BJ (cell line): Measurements from ENCODE around the gene NGFR. TPM values are rescaled to one million over a fixed set of nuclear protein-coding genes. Genes with fewer than 3 reads are reported as not detected.

Source experiments
- CTCF ChIA-PET: fragments of 350-600 bp; formaldehyde crosslinking; extraction: SDS; loops from one replicate; lab custom pipeline; 2021; ENCODE audit warnings: antibody characterized with exemption, inconsistent platforms; lab: Yijun Ruan, JAX
- POLR2A ChIA-PET: fragments of 300-600 bp; sonication (Branson Sonifier 250); formaldehyde crosslinking; extraction: SDS; loops from one replicate; lab custom pipeline; 2021; ENCODE audit warnings: antibody characterized with exemption; lab: Charles Lee
- DNase-seq: peaks from one replicate; pipeline ENCODE4 v3.0.0-alpha.2; 2011; ENCODE audit warnings: low read depth
- H3K27me3 ChIP-seq: 2 replicates; pipeline ENCODE4 v1.6.0; 2011; ENCODE audit warnings: low read length; ENCODE audit not compliant: control insufficient read depth, insufficient read depth
- H3K36me3 ChIP-seq: 2 replicates; pipeline ENCODE4 v1.5.1; 2011; ENCODE audit warnings: low read length; ENCODE audit not compliant: control insufficient read depth, insufficient read depth
- H3K4me3 ChIP-seq: 2 replicates; pipeline ENCODE4 v1.5.1; 2011; ENCODE audit warnings: low read depth, mild to moderate bottlenecking, control low read depth, low read length
- polyA plus RNA-seq: library from polyadenylated mRNA; depleted of rRNA; stranded (reverse); fragments of >200 nt; gene quantifications from 2 replicates; pipeline ENCODE4 v1.2.3, GENCODE V29; 2011
- TF ChIP-seq, protein P1 (sequence below): IDR thresholded peaks from 2 replicates; pipeline ENCODE4 v1.5.1; 2011; ENCODE audit warnings: low read depth, mild to moderate bottlenecking, control low read depth, inconsistent platforms, low read length, moderate library complexity; ENCODE audit not compliant: insufficient read depth

Gene NGFR
- polyA plus RNA-seq, 1 experiment: 0.10 TPM

- TF ChIP-seq, protein P1, sequence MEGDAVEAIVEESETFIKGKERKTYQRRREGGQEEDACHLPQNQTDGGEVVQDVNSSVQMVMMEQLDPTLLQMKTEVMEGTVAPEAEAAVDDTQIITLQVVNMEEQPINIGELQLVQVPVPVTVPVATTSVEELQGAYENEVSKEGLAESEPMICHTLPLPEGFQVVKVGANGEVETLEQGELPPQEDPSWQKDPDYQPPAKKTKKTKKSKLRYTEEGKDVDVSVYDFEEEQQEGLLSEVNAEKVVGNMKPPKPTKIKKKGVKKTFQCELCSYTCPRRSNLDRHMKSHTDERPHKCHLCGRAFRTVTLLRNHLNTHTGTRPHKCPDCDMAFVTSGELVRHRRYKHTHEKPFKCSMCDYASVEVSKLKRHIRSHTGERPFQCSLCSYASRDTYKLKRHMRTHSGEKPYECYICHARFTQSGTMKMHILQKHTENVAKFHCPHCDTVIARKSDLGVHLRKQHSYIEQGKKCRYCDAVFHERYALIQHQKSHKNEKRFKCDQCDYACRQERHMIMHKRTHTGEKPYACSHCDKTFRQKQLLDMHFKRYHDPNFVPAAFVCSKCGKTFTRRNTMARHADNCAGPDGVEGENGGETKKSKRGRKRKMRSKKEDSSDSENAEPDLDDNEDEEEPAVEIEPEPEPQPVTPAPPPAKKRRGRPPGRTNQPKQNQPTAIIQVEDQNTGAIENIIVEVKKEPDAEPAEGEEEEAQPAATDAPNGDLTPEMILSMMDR: no peak
- ChIA-PET POLR2A (no interaction called here), CTCF (interaction anchor here (1.0 to 2.4 kb wide), 3 partner anchors 10 to 83 kb away, joined by 3 to 9 read pairs (median 4); no protein-coding TSS in a partner anchor)
- Histone ChIP-seq H3K27me3 (peaks cover 40% of the 10 kb centered on the region), H3K4me3 (no peak overlapping the region), H3K36me3 (no peaks in the 10 kb centered on the region)
- no peak for DNase-seq
Measured at GRCh38 chr17:49473900-49474751, 21.0 kb upstream of the NGFR start.

- POLR2A ChIA-PET: no interaction called here
- TF ChIP-seq, protein P1: no peak
- H3K27me3 ChIP-seq: peaks cover 39% of the 10 kb centered on the region
- H3K36me3 ChIP-seq: no peaks in the 10 kb centered on the region
- no peak for DNase-seq
- no peak overlapping the region for H3K4me3 ChIP-seq
- CTCF ChIA-PET: interaction anchor here (1.2 kb wide), 1 partner anchor 11 kb away, joined by 4 read pairs; no protein-coding TSS in a partner anchor
Measured at GRCh38 chr17:49477709-49478108, 17.4 kb upstream of the NGFR start.

DNA sequence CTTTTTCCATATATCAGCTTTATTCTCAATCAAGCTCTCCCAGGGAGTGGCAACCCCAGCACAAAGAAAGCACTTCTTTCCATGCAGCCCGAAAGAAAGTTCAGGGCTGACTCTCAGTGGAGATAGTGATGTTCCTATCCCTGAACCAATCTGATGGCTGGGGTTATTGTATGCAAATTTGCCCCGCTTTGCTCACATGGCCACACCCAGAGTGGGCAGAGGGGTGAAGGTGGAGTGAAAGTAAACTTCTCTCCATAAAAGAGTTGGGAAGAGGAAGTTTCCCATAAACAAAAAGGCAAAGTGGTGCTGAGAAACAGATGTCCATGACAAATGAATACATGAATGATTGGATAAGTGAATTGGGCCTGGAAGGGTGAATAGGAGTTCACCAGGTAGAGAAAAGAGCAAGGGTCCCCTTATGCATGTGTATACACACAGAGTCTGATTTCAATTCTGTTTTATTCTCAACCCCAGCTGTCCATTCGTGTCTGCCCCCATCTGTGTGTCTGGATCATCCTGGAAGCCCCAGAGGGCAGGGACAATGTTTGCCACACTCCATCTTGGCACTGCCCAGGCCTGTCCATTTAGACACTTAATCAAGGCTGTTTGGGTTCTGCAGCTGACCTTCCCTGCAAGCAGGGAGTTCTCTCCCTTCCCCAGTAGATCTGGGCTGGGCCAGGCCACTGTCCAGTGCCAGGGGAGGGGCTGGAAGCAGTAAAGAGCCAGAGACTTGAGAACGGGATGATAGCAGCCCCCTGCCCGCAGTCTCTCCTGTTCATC, 14.1 kb upstream of the NGFR start:
- TF ChIP-seq, protein P1: no peak
- ChIA-PET POLR2A (no interaction called here), CTCF (interaction anchor here (1.0 to 1.6 kb wide), 7 partner anchors 9 to 77 kb away, joined by 3 to 6 read pairs (median 3); partner anchors contain the start of gene NGFR)
- H3K36me3 ChIP-seq: no peaks in the 10 kb centered on the region
- no peak overlapping the region for H3K4me3 ChIP-seq
- peaks cover 43% of the 10 kb centered on the region for H3K27me3 ChIP-seq
- DNase-seq: no peak

DNA sequence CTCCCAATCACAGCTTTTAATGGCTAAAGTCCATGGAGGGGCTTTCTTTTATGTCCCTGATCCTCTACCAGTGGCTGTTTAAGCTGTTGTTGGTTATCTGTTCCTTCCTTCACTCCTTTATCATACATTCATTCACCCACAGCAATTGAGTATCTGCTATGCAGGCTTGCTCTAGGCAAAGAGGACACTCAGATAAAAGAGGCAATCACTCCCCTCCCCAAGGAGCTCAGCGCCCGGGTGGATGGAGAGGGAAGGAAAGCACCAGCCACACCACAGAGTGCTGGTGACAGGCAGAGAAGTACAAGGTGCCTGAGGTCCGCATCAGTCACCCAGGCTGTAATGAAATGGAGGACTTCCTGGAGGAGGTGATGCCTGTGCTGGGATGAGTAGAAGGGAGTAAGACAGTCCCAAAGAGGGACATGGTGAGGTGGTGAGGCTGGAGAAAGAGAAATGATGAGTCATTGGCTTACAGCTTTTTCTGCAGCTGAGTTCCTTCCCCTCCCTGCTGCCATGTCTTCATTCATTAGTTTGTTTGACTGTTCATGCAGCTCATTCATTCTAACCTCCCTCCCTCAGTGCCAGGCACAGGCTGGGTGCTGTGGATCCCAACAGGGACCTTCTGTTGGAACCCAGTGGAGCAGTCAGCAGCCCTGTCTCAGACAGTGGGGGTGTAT, 12.8 kb upstream of the NGFR start:
- peaks cover 45% of the 10 kb centered on the region for H3K27me3 ChIP-seq
- H3K4me3 ChIP-seq: no peak overlapping the region
- no peak for DNase-seq
- TF ChIP-seq, protein P1: no peak
- CTCF ChIA-PET: interaction anchor here (0.7 to 2.0 kb wide), 4 partner anchors 10 to 75 kb away, joined by 3 to 12 read pairs (median 3); partner anchors contain the start of gene NGFR
- H3K36me3 ChIP-seq: no peaks in the 10 kb centered on the region
- POLR2A ChIA-PET: no interaction called here
